GM19395 (cell line): ENCODE data around the gene SNW1.

Experiments
- ATAC-seq: cut with Tn5 transposase; IDR thresholded peaks from one replicate; pipeline ENCODE4 v1.9.1; 2021; ENCODE audit warnings: mild to moderate bottlenecking, moderate library complexity; ENCODE audit not compliant: unreplicated experiment

Gene SNW1

GRCh38 chr14:77674931-77675330, 86.0 kb downstream of the SNW1 start:
- ATAC-seq, result no peak

GRCh38 chr14:77673193-77673592, 87.8 kb downstream of the SNW1 start:
- no peak for ATAC-seq
